Psoas muscle (tissue), 8 donors: Measurements from ENCODE around the gene IFIT1B. TPM values are rescaled to one million over a fixed set of nuclear protein-coding genes. Genes with fewer than 3 reads are reported as not detected.

Experiments
- ATAC-seq, 4 donors: fragments of 200-7000 bp; cut with Tn5 transposase; one replicate each; pipeline ENCODE4 v1.9.1; 2020; ENCODE audit warnings: moderate library complexity in 3 of 4, mild to moderate bottlenecking in 2 of 4
- DNase-seq, 2 donors: peaks; one replicate each; pipeline ENCODE4 v3.0.0-alpha.2; 2020
- H3K27ac ChIP-seq: fragments of 200-600 bp; one replicate; pipeline ENCODE4 v1.8.0; 2022
- H3K27me3 ChIP-seq, 3 donors: fragments of 200-600 bp in 1 of 3; one replicate each; pipeline versions ENCODE4 v1.6.1 to v1.8.0; 2013 to 2022; ENCODE audit warnings: low read length in 2 of 3, mild to moderate bottlenecking in 2 of 3, moderate library complexity in 1 of 3; ENCODE audit not compliant: insufficient read depth in 3 of 3
- H3K36me3 ChIP-seq, 2 donors: fragments of 200-600 bp in 1 of 2; one replicate each; pipeline versions ENCODE4 v1.6.1 to v1.8.0; 2013 to 2022; ENCODE audit warnings: low read depth in 1 of 2, mild to moderate bottlenecking in 1 of 2, moderate library complexity in 1 of 2; ENCODE audit not compliant: insufficient read depth in 1 of 2
- H3K4me1 ChIP-seq: fragments of 200-600 bp; one replicate; pipeline ENCODE4 v1.8.0; 2022
- H3K4me3 ChIP-seq: fragments of 200-600 bp; one replicate; pipeline ENCODE4 v1.8.0; 2022; ENCODE audit warnings: mild to moderate bottlenecking
- H3K9me3 ChIP-seq: fragments of 200-600 bp; one replicate; pipeline ENCODE4 v1.8.0; 2022
- WGBS, 3 donors: extraction: QIAGEN DNeasy Blood & Tissue Kit; methylation state at CpG; one replicate each; pipeline versions ENCODE4 v1.1.6 to v1.1.7; 2013; 5-methylcytosine and 5-hydroxymethylcytosine counted together
- intact Hi-C, 2 donors: fragments of 100-400 bp; cut with DNase I; formaldehyde crosslinking; loops; one replicate each; pipeline versions ENCODE4 v1.11.0 to v1.14.2; 2022
- polyA plus RNA-seq, 3 donors: library from polyadenylated mRNA; stranded (reverse); fragments of 200-250 nt; gene quantifications; one replicate each; pipeline ENCODE4 v1.2.3, GENCODE V29; 2013
- total RNA-seq, 4 donors: library from RNA; stranded (reverse); fragmentation: NEBNext Ultra II Directional in 2 of 4; extraction: Animal tissue kit (Norgen Biotek cat#: 25700) in 2 of 4; gene quantifications; one replicate each; pipeline versions ENCODE4 v1.2.1 to v1.2.4, GENCODE V29; 2021 to 2023
- TF ChIP-seq, protein P1 (sequence below): fragments of 200-600 bp; IDR thresholded peaks from one replicate; pipeline ENCODE4 v1.8.0; 2022; ENCODE audit warnings: antibody characterized with exemption
- donor health status: healthy with polysubstance abuse.
- donor health status: DM: no; HTN: no; CAD: no; lungs with moderate emphysema.
- donor health status: Bipolar disorder and iron deficiency.
- donor health status: healthy.
- donor health status: DM: yes; HTN: yes; CAD: no.
- donor health status: DM: no; HTN: no; CAD: no.
- donor health status: DM: no; HTN: no; CAD: no.
- donor health status: DM: yes; HTN: yes; CAD: no.

The IFIT1B gene
- total and polyA plus RNA-seq, 7 donors: 1.4 TPM; not detected in 6

GRCh38 chr10:89413398-89413912 is 35.6 kb downstream of the IFIT1B start:
- TF ChIP-seq, protein P1, sequence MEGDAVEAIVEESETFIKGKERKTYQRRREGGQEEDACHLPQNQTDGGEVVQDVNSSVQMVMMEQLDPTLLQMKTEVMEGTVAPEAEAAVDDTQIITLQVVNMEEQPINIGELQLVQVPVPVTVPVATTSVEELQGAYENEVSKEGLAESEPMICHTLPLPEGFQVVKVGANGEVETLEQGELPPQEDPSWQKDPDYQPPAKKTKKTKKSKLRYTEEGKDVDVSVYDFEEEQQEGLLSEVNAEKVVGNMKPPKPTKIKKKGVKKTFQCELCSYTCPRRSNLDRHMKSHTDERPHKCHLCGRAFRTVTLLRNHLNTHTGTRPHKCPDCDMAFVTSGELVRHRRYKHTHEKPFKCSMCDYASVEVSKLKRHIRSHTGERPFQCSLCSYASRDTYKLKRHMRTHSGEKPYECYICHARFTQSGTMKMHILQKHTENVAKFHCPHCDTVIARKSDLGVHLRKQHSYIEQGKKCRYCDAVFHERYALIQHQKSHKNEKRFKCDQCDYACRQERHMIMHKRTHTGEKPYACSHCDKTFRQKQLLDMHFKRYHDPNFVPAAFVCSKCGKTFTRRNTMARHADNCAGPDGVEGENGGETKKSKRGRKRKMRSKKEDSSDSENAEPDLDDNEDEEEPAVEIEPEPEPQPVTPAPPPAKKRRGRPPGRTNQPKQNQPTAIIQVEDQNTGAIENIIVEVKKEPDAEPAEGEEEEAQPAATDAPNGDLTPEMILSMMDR: no peak
- WGBS, 3 donors: 80 to 88% (median 83%) methylated on average over 7 of the region's 7 CpGs
- Histone ChIP-seq H3K9me3 (no peaks in the 10 kb centered on the region), H3K27me3 (no peaks in the 10 kb centered on the region), H3K27ac (peak overlapping the region; percentile 82), H3K4me1 (peaks cover 6% of the 10 kb centered on the region), H3K4me3 (peak overlapping the region; percentile 85), H3K36me3 (peaks cover 0 to 12% of the 10 kb centered on the region in 2 donors)
- DNase-seq (no peak), ATAC-seq (no peak)
- intact Hi-C loops: no loop called here

GRCh38 chr10:89414146-89414878 is 36.5 kb downstream of the IFIT1B start, which contains the start of gene IFIT5:
IFIT5 (plus strand) TSS chr10:89414568; CDS start chr10:89414799, 231 bp downstream.
- peak; percentile 91 to 95 (median 93) for ATAC-seq
- WGBS, 3 donors: 0% methylated on average over 45 to 48 of the region's 48 CpGs
- H3K27ac ChIP-seq: peak within 1 kb of the TSS; percentile 82
- TF ChIP-seq, protein P1: no peak
- H3K36me3 ChIP-seq: peaks cover 0 to 15% of the 10 kb centered on the region in 2 donors
- DNase-seq: peak; percentile 76 to 83
- H3K9me3 ChIP-seq: no peaks in the 10 kb centered on the region
- intact Hi-C loops: loop anchor here in 1 of 2 donors (2.0 kb wide), 1 partner anchor 120 kb away; no protein-coding TSS in a partner anchor
- H3K4me1 ChIP-seq: peaks cover 6% of the 10 kb centered on the region
- peak within 1 kb of the TSS; percentile 85 for H3K4me3 ChIP-seq
- no peaks in the 10 kb centered on the region for H3K27me3 ChIP-seq

DNA sequence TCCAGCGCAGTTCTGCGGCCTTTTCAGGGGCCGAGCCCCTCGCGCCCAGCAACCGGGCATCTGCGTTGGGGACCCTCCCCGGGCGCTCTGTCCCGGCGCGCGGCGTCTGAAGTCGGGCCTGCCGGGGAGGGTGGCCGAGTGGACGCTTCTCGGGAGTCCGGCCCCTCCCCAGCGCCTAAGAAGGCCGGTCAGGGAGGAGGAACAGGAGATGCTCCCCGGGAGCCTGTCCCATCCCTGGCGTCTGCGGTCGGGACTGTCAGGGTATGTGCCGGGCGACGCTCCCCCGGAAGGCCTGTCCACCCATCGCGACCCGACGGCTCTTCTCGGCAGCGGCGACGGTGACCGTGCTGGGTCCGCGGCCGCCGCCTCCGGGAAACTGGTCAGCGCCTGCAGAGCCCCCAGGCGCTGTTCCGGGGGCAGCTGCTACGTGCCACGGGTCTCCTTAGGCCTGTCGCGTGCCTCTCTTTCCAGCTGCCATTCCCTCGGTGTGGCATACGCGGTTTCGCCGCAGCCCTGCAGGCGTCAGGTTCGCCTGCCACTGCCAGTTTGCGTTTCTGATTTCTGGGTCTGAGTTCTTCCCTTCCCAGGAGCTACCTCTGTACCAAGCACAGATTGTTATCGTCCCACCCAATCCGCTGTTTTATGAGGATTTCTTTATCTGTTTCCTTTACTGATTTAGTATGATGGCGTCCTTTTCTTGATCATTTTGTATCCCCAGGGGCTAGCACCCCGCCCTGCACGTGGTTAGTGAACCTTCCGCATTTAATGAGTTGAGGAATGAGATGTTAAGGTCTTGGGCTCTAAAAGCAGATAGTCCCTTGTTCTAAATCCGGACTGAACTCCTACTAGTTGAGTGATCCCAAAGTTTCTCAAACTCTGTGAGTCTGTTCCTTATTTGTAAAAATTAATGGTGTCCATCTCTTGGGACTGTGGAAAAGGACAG is 37.3 kb downstream of the IFIT1B start:
- ATAC-seq (peak; percentile 76 to 82 (median 78)), DNase-seq (peak; percentile 52 to 73)
- TF ChIP-seq, protein P1: no peak
- intact Hi-C loops: loop anchor here in 1 of 2 donors (2.0 kb wide), 1 partner anchor 120 kb away; no protein-coding TSS in a partner anchor
- 2 to 3% (median 3%) methylated on average over 59 to 66 of the region's 66 CpGs for WGBS, 3 donors
- Histone ChIP-seq H3K4me1 (peaks cover 6% of the 10 kb centered on the region), H3K4me3 (peak overlapping the region; percentile 85), H3K27ac (peak overlapping the region; percentile 82), H3K27me3 (no peaks in the 10 kb centered on the region), H3K9me3 (no peaks in the 10 kb centered on the region), H3K36me3 (peaks cover 0 to 15% of the 10 kb centered on the region in 2 donors)

DNA sequence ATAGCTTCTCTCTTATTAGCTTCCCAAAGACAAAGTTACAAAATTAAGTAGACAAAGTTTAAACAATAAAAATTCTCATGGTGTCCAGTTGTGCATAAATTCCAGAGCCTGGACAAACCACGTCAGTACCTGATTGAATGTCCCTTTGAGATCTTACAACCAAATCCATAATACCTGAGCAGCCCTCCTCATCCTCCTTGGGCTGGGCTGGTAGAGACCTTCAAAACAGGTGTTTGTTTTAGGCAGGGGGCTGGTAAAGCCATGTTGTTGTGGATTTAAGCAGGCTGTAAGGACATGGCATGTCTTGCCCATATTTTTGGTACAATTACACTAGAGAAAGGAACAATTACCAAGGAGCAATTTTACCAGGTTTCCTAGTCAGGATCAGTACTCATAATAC is 38.6 kb downstream of the IFIT1B start:
- peaks cover 6% of the 10 kb centered on the region for H3K4me1 ChIP-seq
- peaks cover 0 to 15% of the 10 kb centered on the region in 2 donors for H3K36me3 ChIP-seq
- no peaks in the 10 kb centered on the region for H3K27me3 ChIP-seq
- no peaks in the 10 kb centered on the region for H3K9me3 ChIP-seq
- DNase-seq (no peak), ATAC-seq (no peak)
- intact Hi-C loops: no loop called here
- no peak overlapping the region for H3K27ac ChIP-seq
- 79 to 90% (median 87%) methylated on average over 1 of the region's 1 CpG for WGBS, 3 donors
- TF ChIP-seq, protein P1: no peak
- no peak overlapping the region for H3K4me3 ChIP-seq
